M059J (cell line): ENCODE results near the gene EXOSC2. TPM values are rescaled to one million over a fixed set of nuclear protein-coding genes. Genes with fewer than 3 reads are reported as not detected.
A peak's percentile ranks its signal among the peaks of the same experiment; 100 is the strongest.
"Not testable (repeated sequence)": the region's sequence is repeated elsewhere in the genome, so short reads cannot be mapped to it uniquely, and the experiment has no call there.

Experiments
- DNase-seq: peaks from one replicate; pipeline ENCODE4 v3.0.0-alpha.2; 2012; ENCODE audit warnings: low read depth
- total RNA-seq: library from RNA; depleted of rRNA; stranded (reverse); fragments of >200 nt; shearing (Covaris generic); gene quantifications from 2 replicates; pipeline ENCODE4 v1.2.3, GENCODE V29; 2014

EXOSC2 gene
- total RNA-seq, 1 experiment from 2014 or later: 44.1 TPM

- DNase-seq: no peak
These were observed 25.4 kb upstream of the EXOSC2 start for GRCh38 chr9:130668196-130668595.

- DNase-seq: no peak
These were observed 24.9 kb upstream of the EXOSC2 start for GRCh38 chr9:130668659-130669058.

GRCh38 chr9:130669965-130670364 is 23.6 kb upstream of the EXOSC2 start:
- no peak for DNase-seq

- no peak for DNase-seq
These were observed 22.9 kb upstream of the EXOSC2 start for GRCh38 chr9:130670644-130671043.

- DNase-seq: no peak
These were observed 21.1 kb upstream of the EXOSC2 start for GRCh38 chr9:130672466-130672865.

GRCh38 chr9:130672933-130673615 is 20.5 kb upstream of the EXOSC2 start:
- no peak for DNase-seq

GRCh38 chr9:130675396-130675795 is 18.2 kb upstream of the EXOSC2 start:
- no peak for DNase-seq

GRCh38 chr9:130677252-130677651 is 16.3 kb upstream of the EXOSC2 start:
- no peak for DNase-seq

- DNase-seq: peak; percentile 90
These were observed 12.5 kb upstream of the EXOSC2 start for GRCh38 chr9:130680836-130681768.

GRCh38 chr9:130681769-130682420 is 11.7 kb upstream of the EXOSC2 start:
- peak; percentile 29 for DNase-seq

GRCh38 chr9:130682421-130683121 is 11.0 kb upstream of the EXOSC2 start:
- peak; percentile 86 for DNase-seq

- no peak for DNase-seq
These were observed 8.5 kb upstream of the EXOSC2 start for GRCh38 chr9:130685104-130685503.

GRCh38 chr9:130685945-130686344 is 7.6 kb upstream of the EXOSC2 start:
- DNase-seq: not testable (repeated sequence)

- no peak for DNase-seq
These were observed 6.0 kb upstream of the EXOSC2 start for GRCh38 chr9:130687615-130688014.

- no peak for DNase-seq
These were observed 5.5 kb upstream of the EXOSC2 start for GRCh38 chr9:130688072-130688471.

GRCh38 chr9:130689572-130689936 is 4.0 kb upstream of the EXOSC2 start:
- DNase-seq: no peak

- peak; percentile 100 for DNase-seq
These were observed 3.5 kb upstream of the EXOSC2 start for GRCh38 chr9:130689937-130690700.

GRCh38 chr9:130692321-130692720 is 1.3 kb upstream of the EXOSC2 start:
- no peak for DNase-seq

GRCh38 chr9:130693101-130693425 is 517 bp upstream of the EXOSC2 start:
- DNase-seq: no peak

GRCh38 chr9:130694205-130694604 is 625 bp downstream of the EXOSC2 start:
- DNase-seq: no peak

GRCh38 chr9:130696139-130696650 is 2.6 kb downstream of the EXOSC2 start:
- DNase-seq: no peak
